Heart right ventricle (tissue), 16 donors: Measurements from ENCODE around the gene KIF16B. TPM values are rescaled to one million over a fixed set of nuclear protein-coding genes. Genes with fewer than 3 reads are reported as not detected.

ENCODE experiments used
- ATAC-seq, 8 donors: fragments of 200-7000 bp; cut with Tn5 transposase; one replicate each; pipeline ENCODE4 v1.9.1; 2020; ENCODE audit warnings: mild to moderate bottlenecking in 8 of 8, moderate library complexity in 8 of 8, moderate number of reproducible peaks in 1 of 8
- DNase-seq, 2 donors: peaks; one replicate each; pipeline ENCODE4 v3.0.0-alpha.2; 2020
- H3K27ac ChIP-seq, 10 donors: fragments of 200-600 bp; sonication (generic) in 2 of 10; one replicate each; pipeline versions ENCODE4 v1.5.0 to v1.8.0; 2020 to 2022; ENCODE audit warnings: mild to moderate bottlenecking in 3 of 10
- H3K27me3 ChIP-seq, 7 donors: fragments of 200-600 bp; one replicate each; pipeline ENCODE4 v1.8.0; 2021 to 2022; ENCODE audit warnings: mild to moderate bottlenecking in 2 of 7
- H3K36me3 ChIP-seq, 9 donors: fragments of 200-600 bp; sonication (generic) in 1 of 9; one replicate each; pipeline versions ENCODE4 v1.5.0 to v1.8.0; 2020 to 2022; ENCODE audit warnings: mild to moderate bottlenecking in 2 of 9
- H3K4me1 ChIP-seq, 9 donors: fragments of 200-600 bp; sonication (generic) in 1 of 9; one replicate each; pipeline versions ENCODE4 v1.5.0 to v1.8.0; 2020 to 2022; ENCODE audit warnings: mild to moderate bottlenecking in 4 of 9
- H3K4me3 ChIP-seq, 10 donors: fragments of 200-600 bp; sonication (generic) in 2 of 10; one replicate each; pipeline versions ENCODE4 v1.5.0 to v1.8.0; 2020 to 2022; ENCODE audit warnings: mild to moderate bottlenecking in 7 of 10, moderate library complexity in 2 of 10
- H3K9me3 ChIP-seq, 11 donors: fragments of 200-600 bp in 10 of 11; sonication (generic) in 2 of 11; one replicate each; pipeline versions ENCODE4 v1.5.0 to v1.8.0; 2013 to 2022; ENCODE audit warnings: mild to moderate bottlenecking in 2 of 11, control low read depth in 1 of 11, moderate library complexity in 1 of 11
- WGBS, 2 donors: extraction: QIAGEN DNeasy Blood & Tissue Kit; methylation state at CpG; one replicate each; pipeline ENCODE4 v1.1.7; 2013; ENCODE audit warnings: inconsistent platforms in 1 of 2; 5-methylcytosine and 5-hydroxymethylcytosine counted together
- intact Hi-C, 10 donors: fragments of 100-400 bp; cut with DNase I; formaldehyde crosslinking; loops; one replicate each; pipeline versions ENCODE4 v1.11.1 to v1.14.2; 2022
- polyA plus RNA-seq, 2 donors: library from polyadenylated mRNA; stranded (reverse); fragments of 200-250 nt; gene quantifications; one replicate each; pipeline ENCODE4 v1.2.3, GENCODE V29; 2013
- total RNA-seq, 10 donors: library from RNA; stranded (reverse); fragmentation: NEBNext Ultra II Directional in 3 of 10; extraction: Animal tissue kit (Norgen Biotek cat#: 25700) in 3 of 10; gene quantifications; one replicate each; pipeline versions ENCODE4 v1.2.1 to v1.2.4, GENCODE V29; 2021 to 2023
- TF ChIP-seq, protein P1 (sequence below), 9 donors: fragments of 200-600 bp; sonication (generic) in 2 of 9; IDR thresholded peaks; one replicate each; pipeline versions ENCODE4 v1.5.0 to v1.8.0; 2021 to 2022; ENCODE audit warnings: antibody characterized with exemption in 9 of 9, mild to moderate bottlenecking in 5 of 9, moderate library complexity in 1 of 9
- donor health status: Arrhythmogenic right ventricular cardiomyopathy.
- donor health status: ischemic (EF 13 %, LVEDD 7.1; RV severe dilation, severe dysfunction).
- donor health status: healthy with polysubstance abuse.
- donor health status: DM: no; HTN: yes; CAD: no.
- donor health status: DM: no; HTN: no; CAD: no.
- donor health status: ischemic (EF 25% LVEDD 6.9; RV normal size, moderate dysfunction).
- donor health status: ischemic (EF 25% LVEDD 5.7; RV mildly dilated, moderate dysfunction).
- donor health status: healthy.
- donor health status: DM: yes; HTN: yes; CAD: no.
- donor health status: Ischemic cardiomyopathy.
- donor health status: ischemic (EF 35%, LVEDD 5.7; RV mildly dilated, moderate dysfunction).
- donor health status: nonischemic (EF 11% LVEDD 7.7; RV severe dilation, severe dysfunction).
- donor health status: DM: yes; HTN: yes; CAD: no.
- donor health status: PGD.
- donor health status: ischemic (EF 29% LVEDD 5.4; RV normal size, mild dysfunction).
- donor health status: nonischemic (EF 23%, LVEDD 6.1; RV moderate dilation, normal function).

The KIF16B gene
- total and polyA plus RNA-seq, 12 donors: 9.7 to 22.5 (median 17.9) TPM

DNA sequence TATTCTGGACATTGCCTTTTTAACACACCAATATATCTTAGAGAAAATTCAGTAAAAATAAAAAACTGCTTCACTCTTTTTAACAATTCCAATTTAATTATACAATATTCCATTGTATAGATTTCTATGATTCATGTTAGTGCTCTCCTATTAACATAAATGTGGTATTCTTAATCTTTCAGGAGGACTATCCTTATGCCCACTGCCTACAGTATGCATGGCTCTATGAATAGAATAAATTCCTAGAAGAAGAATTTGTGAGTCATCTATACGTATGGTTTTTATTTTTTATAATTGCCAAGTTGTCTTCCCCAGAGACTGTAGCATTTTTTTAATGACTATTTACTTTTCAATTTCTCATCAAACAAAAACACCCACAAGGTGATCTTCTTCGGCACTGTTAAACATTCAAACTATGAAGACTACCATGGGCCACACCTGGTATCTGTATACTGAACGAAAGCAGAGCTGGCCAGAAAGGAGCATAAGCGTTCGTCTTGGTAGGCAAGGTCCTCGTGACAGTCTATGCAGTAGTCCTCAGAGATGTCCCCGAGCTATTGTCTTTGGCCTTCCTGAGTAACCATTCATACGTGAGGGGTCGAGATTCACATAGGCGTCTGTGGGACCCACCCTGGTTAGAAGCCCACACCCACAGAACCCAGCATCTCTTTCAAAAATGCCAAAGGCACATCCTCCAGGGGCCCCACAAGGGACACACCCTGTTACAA lies 74.6 kb downstream of the KIF16B start:
- no peaks in the 10 kb centered on the region for H3K9me3 ChIP-seq
- no peak for DNase-seq
- H3K4me1 ChIP-seq: no peaks in the 10 kb centered on the region
- TF ChIP-seq, protein P1, sequence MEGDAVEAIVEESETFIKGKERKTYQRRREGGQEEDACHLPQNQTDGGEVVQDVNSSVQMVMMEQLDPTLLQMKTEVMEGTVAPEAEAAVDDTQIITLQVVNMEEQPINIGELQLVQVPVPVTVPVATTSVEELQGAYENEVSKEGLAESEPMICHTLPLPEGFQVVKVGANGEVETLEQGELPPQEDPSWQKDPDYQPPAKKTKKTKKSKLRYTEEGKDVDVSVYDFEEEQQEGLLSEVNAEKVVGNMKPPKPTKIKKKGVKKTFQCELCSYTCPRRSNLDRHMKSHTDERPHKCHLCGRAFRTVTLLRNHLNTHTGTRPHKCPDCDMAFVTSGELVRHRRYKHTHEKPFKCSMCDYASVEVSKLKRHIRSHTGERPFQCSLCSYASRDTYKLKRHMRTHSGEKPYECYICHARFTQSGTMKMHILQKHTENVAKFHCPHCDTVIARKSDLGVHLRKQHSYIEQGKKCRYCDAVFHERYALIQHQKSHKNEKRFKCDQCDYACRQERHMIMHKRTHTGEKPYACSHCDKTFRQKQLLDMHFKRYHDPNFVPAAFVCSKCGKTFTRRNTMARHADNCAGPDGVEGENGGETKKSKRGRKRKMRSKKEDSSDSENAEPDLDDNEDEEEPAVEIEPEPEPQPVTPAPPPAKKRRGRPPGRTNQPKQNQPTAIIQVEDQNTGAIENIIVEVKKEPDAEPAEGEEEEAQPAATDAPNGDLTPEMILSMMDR (IDR thresholded peaks at IDR 0.05): no peak
- no peak for ATAC-seq
- H3K27ac ChIP-seq: no peak overlapping the region
- 86 to 88% methylated on average over 10 of the region's 10 CpGs for WGBS, 2 donors
- intact Hi-C loops: no loop called here
- no peak overlapping the region for H3K4me3 ChIP-seq
- peaks cover 0 to 67% (median 5%) of the 10 kb centered on the region in 9 donors for H3K36me3 ChIP-seq
- no peaks in the 10 kb centered on the region for H3K27me3 ChIP-seq

DNA sequence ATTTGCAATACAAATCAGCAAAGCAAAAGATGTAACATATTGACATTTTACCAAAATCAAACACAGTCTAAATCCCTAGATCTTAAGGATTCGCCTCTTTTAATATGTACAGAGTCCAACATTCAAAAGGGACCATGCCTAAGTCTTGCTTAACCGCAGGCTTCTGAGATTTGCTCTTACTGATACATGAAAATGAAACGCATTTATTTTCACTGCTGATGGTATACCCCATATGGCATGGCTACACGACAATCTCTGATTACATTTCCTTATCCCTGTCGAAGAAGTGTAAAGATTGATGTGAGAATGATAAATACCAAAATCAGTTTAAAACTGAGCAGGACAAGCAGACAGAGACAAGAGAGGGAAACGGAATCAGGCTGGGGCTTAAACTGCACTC lies 75.4 kb downstream of the KIF16B start:
- Histone ChIP-seq H3K4me3 (no peak overlapping the region), H3K9me3 (no peaks in the 10 kb centered on the region), H3K27me3 (no peaks in the 10 kb centered on the region), H3K4me1 (no peaks in the 10 kb centered on the region), H3K27ac (no peak overlapping the region), H3K36me3 (peaks cover 0 to 67% (median 0%) of the 10 kb centered on the region in 9 donors)
- ATAC-seq: no peak
- WGBS, 2 donors: 92 to 93% methylated on average over 6 of the region's 6 CpGs
- intact Hi-C loops: no loop called here
- TF ChIP-seq, protein P1 (IDR thresholded peaks at IDR 0.05): no peak
- no peak for DNase-seq

DNA sequence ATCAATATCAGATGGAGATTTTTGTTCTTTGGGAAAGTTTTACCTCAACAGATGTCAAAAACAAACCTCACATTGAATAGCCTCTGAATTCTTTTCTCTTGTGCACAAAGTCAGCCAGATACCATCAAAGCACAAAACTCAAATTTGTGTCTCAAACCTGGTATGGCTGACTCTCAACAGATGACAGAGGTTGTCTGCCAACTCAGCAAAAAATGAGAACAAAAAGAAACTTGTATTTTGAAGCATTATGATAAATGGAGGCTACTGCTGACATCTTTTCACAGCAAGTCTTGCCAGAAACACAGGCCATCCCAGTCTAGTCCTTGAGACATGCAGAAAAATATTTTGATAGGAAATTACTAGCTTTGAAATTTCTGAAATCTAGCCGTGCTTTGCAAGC lies 79.8 kb downstream of the KIF16B start:
- Histone ChIP-seq H3K36me3 (peaks cover 0 to 81% (median 0%) of the 10 kb centered on the region in 9 donors), H3K27me3 (no peaks in the 10 kb centered on the region), H3K4me1 (peaks cover 0 to 8% (median 0%) of the 10 kb centered on the region in 9 donors), H3K9me3 (no peaks in the 10 kb centered on the region), H3K27ac (no peak overlapping the region), H3K4me3 (no peak overlapping the region)
- WGBS, 2 donors: 88 to 95% methylated on average over 1 of the region's 1 CpG
- DNase-seq: no peak
- intact Hi-C loops: no loop called here
- TF ChIP-seq, protein P1 (IDR thresholded peaks at IDR 0.05): no peak
- ATAC-seq: no peak

DNA sequence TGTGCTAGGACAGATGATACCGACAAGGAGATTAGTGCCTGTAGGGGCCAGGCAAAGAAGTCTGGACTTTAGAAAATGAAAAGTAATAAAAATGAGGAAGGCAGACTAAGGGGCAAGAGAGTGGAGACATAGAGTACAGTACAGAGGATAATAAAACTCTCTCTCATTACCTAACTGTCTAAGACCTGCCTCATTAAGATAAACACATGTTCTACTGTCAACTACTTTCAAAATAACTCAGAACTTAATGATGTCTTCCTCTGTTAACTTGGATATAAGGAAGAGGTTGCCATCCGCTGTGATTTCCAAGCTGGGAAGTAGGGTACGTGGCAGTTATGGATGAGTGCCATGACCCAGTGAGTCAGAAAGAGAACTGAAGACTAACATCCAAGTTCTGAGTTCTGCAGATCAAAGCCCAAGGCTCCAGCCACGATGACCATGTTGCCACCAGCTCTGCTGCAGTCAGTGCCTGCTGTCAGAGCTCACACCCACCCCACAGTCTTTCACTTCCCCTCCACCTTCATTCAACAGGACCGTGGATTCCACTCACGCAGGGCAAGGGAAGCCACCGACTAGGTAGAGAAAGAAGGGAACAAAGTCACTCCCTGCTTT lies 81.8 kb downstream of the KIF16B start:
- ATAC-seq: peak in 1 of 8 donors; percentile 69
- Histone ChIP-seq H3K36me3 (peaks cover 0 to 80% (median 0%) of the 10 kb centered on the region in 9 donors), H3K4me1 (peaks cover 0 to 8% (median 0%) of the 10 kb centered on the region in 9 donors), H3K4me3 (no peak overlapping the region), H3K27ac (no peak overlapping the region), H3K9me3 (no peaks in the 10 kb centered on the region), H3K27me3 (no peaks in the 10 kb centered on the region)
- WGBS, 2 donors: 84 to 89% methylated on average over 7 of the region's 7 CpGs
- intact Hi-C loops: no loop called here
- no peak for DNase-seq
- TF ChIP-seq, protein P1 (IDR thresholded peaks at IDR 0.05): no peak
